NCI-H146 (cell line): ENCODE results near the gene FAM53B.

Experiments
- DNase-seq: peaks from one replicate; lab custom pipeline; 2025; lab: John Stamatoyannopoulos, UW

Gene FAM53B

GRCh38 chr10:124660404-124661125 lies 83.6 kb downstream of the FAM53B start:
- no peak for DNase-seq

- DNase-seq, result no peak
These were observed 84.8 kb downstream of the FAM53B start for GRCh38 chr10:124659380-124659779.

DNA sequence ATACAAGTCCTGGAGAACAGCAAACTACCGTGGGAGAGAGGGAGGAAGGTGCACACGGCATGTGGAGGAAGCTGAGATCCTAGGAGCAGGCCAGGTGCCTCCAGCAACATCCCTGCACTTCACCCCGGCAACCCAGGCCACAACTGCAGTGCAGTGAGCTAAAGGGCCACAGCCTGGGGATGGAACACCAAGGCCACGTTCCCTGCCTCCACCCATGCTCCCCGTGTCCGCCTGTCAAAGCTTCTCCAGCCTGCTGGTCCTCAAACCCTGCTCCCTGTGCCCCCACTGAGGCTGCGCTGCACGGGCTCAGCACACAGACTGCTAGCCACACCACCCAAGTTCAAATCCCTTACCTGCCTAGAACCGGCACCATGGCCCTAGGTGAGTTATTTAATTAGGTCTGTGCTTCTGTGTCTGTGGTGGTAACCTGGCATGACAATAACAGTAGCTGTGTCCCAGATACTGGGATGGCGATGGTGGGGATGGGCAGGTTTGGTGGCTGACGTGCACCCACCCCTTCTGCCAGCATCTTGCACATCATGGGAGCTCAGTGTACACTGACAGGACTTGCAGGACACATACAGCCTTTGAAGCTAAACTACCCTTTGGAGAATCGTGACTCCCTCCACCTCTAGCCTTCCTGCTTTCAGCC lies 85.5 kb downstream of the FAM53B start:
- no peak for DNase-seq

DNA sequence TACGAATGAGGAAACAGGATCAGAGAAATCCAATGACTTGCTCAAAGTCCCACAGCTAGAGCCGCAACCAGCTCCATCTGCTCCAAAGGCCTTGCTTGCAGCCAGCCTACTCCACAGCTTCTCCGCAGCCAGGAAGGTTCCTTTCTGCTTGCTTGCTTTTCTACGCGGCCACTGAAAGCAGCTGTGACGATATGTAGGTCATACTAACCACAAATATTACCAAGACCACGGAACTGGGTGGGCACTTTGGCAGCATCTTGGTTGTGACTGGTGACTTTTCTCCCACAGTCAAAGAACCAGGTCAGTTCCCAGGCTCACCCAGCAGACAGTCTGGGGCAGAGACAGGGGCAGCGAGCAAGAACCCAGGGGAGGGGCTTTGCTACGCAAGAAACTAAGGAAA lies 86.4 kb downstream of the FAM53B start:
- DNase-seq, result no peak

DNA sequence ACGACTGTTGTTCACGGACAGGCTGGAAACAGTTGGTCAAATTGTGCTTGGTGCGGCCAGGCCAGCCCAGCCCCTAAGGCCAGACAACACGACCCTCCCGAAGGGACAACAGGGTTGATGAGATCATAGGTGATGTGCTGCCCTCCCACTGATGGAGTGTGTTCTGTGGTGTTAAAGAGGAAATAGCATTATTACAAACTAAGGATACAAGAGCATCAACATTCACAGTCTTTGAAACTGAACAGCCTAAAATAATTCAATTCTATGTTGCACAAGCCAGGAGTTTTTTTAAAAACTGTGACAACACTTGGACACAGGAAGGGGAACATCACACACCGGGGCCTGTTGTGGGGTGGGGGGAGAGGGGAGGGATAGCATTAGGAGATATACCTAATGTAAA lies 87.6 kb downstream of the FAM53B start:
- DNase-seq, result no peak

GRCh38 chr10:124656113-124656490 lies 88.1 kb downstream of the FAM53B start:
- no peak for DNase-seq

DNA sequence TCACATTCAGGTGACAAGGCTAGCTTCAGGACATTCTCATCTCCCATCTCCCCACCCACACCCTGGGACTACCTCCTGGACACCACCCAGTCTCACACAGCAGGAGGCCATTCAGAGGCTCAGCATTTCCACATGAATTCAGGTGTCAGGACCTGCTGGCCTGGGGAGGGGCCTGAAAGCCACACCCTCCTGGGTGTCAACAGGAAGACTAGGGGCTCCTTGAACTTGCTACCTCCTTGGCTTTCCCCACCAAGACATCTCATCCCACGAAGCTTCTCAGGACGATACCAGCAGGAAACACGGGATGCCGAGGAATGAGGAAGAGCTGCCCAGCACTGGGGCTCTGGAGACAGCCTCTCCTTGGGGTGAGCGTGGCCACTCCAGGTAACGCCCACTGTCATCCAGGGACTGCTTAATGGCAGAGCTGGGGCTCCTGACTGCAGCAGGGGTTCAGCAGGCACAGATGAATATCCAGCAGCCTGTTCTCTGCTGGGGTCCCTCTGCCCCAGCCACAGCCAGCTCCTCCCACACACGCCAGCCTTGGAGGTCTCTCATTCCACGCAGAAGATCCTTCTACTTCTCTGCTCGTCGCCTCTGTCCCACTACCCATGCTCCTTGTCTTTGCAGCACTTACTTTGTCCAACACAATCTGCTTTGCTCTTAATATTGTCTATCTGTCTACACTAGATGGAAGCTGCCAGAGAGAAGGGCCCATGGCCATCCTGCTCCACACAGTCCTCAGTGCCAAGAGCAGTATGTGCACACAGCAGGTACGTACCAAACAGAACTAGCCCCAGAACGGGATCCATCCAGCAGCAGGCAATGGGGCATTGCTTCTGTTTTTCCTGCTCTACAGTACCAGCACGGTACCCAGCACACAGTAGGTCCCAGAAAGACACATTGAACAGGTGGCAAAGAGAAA lies 88.7 kb downstream of the FAM53B start:
- DNase-seq, result peak; percentile 20

GRCh38 chr10:124654686-124655085 lies 89.5 kb downstream of the FAM53B start:
- no peak for DNase-seq

DNA sequence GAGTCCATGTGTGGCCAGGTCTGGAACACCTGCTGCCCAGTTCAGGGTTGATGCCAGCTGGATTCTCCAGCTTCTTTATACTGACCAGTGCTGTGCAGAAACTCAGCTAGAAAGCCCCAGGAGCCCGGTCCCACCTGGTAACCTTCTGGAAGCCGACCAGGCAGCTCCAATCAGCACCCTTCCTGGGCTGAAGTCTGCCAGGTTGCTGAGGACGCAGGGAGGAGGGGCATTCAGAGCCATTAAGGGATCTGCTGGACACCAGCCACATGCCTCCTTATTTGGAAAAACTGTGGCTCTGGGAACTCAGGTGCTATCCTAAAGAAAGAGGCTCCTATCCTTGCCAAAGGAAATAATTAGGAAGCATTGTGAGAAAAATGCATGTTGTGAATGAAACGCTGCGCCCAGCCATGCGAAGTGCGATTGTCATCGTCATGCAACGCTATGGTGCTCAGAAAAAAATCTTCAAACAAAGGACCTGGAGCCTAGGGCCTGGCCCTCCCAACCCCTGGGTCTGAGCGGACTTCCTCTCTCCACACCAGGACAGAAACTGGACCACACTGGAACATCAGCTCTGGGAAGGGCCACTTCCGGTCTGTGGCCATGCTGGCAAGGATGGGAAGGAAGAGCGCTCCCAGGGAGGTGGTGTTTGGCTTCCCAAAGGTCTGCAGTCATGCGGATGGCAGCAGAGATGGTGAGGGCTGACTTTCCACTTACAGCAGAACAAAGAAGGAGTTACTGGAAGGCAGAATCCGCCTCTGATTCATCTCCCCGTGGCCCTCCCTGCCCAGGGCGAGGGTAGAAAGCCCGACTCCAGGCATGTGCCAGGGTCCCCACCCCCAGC lies 90.1 kb downstream of the FAM53B start:
- peak; percentile 55 for DNase-seq

- no peak for DNase-seq
These were observed 90.9 kb downstream of the FAM53B start for GRCh38 chr10:124653311-124653710.

DNA sequence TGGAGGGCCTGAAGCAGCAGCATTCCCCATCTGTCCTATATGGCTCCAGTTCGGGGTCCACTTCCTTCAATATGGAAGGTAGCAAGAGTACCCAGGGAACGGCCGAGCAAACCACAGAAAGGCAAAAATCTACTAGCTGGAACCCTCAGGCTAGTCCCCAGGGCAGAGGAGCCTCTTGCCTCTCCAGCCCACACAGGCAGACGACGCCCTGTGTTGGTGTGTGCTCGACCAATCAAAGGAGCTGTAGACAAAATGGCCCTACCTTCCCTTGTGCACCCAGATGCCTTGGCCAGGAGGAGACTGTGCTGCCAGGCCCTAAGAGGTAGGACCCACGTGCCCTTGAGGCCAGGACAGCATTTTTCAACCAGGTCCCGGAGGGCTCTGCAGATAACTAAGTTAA lies 91.5 kb downstream of the FAM53B start:
- DNase-seq, result no peak

- DNase-seq, result no peak
These were observed 92.0 kb downstream of the FAM53B start for GRCh38 chr10:124652200-124652599.

- DNase-seq, result no peak
These were observed 92.7 kb downstream of the FAM53B start for GRCh38 chr10:124651402-124651891.

GRCh38 chr10:124650820-124651401 lies 93.3 kb downstream of the FAM53B start:
- no peak for DNase-seq

DNA sequence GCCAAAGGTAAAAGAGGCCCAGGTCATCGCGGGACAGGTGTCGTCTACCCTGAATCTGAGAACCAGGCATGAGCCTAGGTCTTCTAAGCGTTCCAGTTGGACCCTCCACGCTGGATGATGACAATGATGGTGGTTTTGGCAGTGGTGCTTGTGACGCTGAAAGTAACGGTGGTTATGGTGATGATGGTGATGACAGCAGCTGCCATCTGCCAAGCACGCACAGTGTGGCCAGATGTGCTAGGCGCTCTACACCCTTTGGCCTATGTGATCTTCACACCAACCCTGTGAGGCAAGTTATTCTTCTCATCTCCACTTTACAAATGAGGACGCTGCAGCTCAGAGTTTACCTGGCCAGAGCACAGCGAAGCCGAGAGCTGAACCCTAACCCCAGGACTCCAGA lies 93.9 kb downstream of the FAM53B start:
- DNase-seq, result no peak

GRCh38 chr10:124649214-124649613 lies 95.0 kb downstream of the FAM53B start:
- DNase-seq, result no peak

DNA sequence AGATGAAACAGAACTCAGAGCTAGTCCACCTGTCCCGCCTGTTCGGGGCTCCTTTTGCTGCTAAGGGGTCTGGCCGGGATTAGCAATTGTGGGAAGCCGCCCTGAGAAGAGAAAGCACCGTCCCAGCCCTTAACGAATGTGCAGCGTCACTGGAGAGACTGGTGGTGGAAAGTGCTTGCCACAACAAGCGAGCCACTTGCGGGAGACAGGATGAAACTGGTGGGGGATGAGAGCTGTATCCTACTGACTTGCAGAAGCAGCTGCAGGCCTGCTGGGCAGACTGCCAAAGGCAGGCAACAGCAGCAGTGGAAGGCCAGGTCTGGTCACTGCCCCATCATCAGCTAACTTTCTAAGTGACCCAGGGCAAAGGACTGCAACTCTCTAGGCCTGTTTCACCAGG lies 95.4 kb downstream of the FAM53B start:
- DNase-seq, result peak; percentile 85

- no peak for DNase-seq
These were observed 96.1 kb downstream of the FAM53B start for GRCh38 chr10:124648131-124648475.

DNA sequence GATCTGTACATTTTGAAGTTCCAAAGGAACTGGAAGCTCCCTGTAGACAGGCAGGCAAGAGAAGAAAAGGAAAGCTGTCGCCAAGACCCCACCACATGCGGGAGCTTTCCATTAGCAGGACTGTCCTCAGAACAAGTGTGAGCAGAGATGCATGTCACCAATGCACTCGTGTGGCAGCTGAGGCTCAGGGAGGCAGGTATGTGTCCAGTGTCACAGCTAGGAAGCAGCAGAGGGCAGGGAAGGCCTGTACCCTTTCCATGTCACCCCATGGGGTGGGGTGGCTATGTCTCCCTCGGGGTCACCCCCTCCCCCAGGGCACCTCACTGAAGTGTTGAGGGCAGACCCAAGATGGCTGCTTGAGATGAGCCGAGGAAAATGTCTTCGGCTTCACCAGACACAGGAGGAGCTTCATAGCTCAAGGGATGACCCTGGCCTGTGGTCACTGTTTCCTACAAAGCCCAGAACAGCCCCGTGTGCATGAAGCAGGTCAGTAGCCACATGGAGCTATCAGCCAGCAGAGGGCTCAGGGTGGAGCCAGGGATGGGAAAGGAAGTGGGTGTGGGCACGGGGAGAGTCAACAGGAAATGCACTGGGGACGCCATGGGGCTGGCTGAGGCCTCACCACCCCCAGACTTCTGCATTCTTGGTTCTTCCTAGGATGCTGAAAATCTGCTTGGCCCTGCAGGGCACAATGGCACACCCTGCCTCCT lies 96.6 kb downstream of the FAM53B start:
- DNase-seq, result peak; percentile 49

DNA sequence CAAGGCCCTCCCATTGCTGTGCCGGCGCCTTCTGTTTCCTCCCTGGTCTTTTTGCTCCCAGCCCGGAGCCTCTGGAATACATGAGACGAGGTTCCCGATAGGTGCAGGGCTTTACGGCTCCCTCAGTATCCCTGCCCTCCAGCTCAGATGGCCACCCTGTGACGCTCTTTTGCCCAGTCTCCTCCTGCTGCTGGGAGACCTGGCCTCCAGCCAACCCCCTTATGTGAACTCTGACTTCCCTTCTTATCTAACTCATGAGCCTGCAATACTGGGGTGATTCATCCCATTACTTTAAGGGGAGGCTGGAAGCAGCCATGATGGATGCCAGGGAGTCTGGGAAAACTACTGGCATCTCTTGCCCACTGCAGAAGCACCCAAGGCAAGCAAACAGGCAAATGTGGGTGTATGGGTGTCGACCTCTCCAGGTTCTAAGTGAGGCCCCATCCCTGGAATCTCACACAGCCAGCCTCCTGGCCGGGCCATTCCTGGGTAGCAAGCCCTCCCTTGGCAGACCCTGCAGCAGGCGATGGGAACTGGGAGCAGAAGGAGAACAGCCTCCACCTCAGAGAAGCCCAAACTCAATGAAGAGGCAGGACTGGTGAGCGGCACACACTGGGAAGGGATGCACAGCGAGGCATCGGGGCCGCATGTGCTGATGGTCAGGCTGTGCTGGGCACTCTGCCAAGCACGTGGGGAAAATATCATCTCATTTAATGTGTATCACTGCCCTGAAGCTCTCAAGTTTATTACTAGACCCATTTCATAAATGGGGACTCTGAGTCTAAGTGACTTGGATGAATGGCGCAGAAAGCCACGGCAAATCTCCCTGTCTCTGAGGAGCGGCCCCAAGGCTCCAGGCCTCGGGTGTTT lies 97.5 kb downstream of the FAM53B start:
- DNase-seq, result no peak
